ENCODE data around the gene AOAH.

AOAH gene

GRCh38 chr7:36599645-36600313 lies 124.5 kb downstream of the AOAH start:
- DNase-seq = no peak

- DNase-seq = no peak
Observed at GRCh38 chr7:36598054-36598674, 126.1 kb downstream of the AOAH start.

- DNase-seq = no peak
Observed at GRCh38 chr7:36597090-36597773, 127.1 kb downstream of the AOAH start.

- no peak for DNase-seq
Observed at GRCh38 chr7:36594445-36594844, 129.8 kb downstream of the AOAH start.

GRCh38 chr7:36591636-36592035 lies 132.7 kb downstream of the AOAH start:
- no peak for DNase-seq

- no peak for DNase-seq
Observed at GRCh38 chr7:36589391-36589790, 134.9 kb downstream of the AOAH start.

- no peak for DNase-seq
Observed at GRCh38 chr7:36583318-36583717, 141.0 kb downstream of the AOAH start.

- no peak for DNase-seq
Observed at GRCh38 chr7:36575832-36576231, 148.5 kb downstream of the AOAH start.

- DNase-seq = no peak
Observed at GRCh38 chr7:36573066-36573465, 151.2 kb downstream of the AOAH start.

- DNase-seq = no peak
Observed at GRCh38 chr7:36571190-36571560, 153.1 kb downstream of the AOAH start.

GRCh38 chr7:36570528-36571189 lies 153.6 kb downstream of the AOAH start:
- no peak for DNase-seq

- DNase-seq = no peak
Observed at GRCh38 chr7:36568452-36568849, 155.8 kb downstream of the AOAH start.

- no peak for DNase-seq
Observed at GRCh38 chr7:36567699-36568451, 156.4 kb downstream of the AOAH start.

GRCh38 chr7:36565792-36566356 lies 158.4 kb downstream of the AOAH start:
- no peak for DNase-seq

- DNase-seq = no peak
Observed at GRCh38 chr7:36564489-36564888, 159.8 kb downstream of the AOAH start.

GRCh38 chr7:36563706-36564327 lies 160.5 kb downstream of the AOAH start:
- DNase-seq = no peak

- DNase-seq = no peak
Observed at GRCh38 chr7:36562121-36562520, 162.2 kb downstream of the AOAH start.

- DNase-seq = no peak
Observed at GRCh38 chr7:36549029-36549428, 175.3 kb downstream of the AOAH start.

GRCh38 chr7:36547416-36547815 lies 176.9 kb downstream of the AOAH start:
- no peak for DNase-seq

- DNase-seq = no peak
Observed at GRCh38 chr7:36546331-36546730, 178.0 kb downstream of the AOAH start.

- no peak for DNase-seq
Observed at GRCh38 chr7:36545291-36545690, 179.0 kb downstream of the AOAH start.

- DNase-seq = no peak
Observed at GRCh38 chr7:36538126-36538525, 186.2 kb downstream of the AOAH start.

Measured in NCI-H2029 (cell line).